HL-60 (cell line): ENCODE results near the gene SEPTIN10.
"Not testable (repeated sequence)": the region's sequence is repeated elsewhere in the genome, so short reads cannot be mapped to it uniquely, and the experiment has no call there.

ENCODE experiments used
- DNase-seq, 2 experiments: peaks; one replicate each; pipeline ENCODE4 v3.0.0-alpha.2; 2010 to 2020; ENCODE audit warnings: low read depth in 1 of 2, low spot score in 1 of 2
- H3K27ac ChIP-seq: fragments of 250-450 bp; sonication (Bioruptor Pico); replicated peaks from 2 replicates; pipeline ENCODE4 v1.5.1; 2020; ENCODE audit warnings: mild to moderate bottlenecking, moderate library complexity
- H3K27me3 ChIP-seq: fragments of 250-450 bp; sonication (Bioruptor Pico); 2 replicates; pipeline ENCODE4 v1.5.1; 2021; ENCODE audit warnings: mild to moderate bottlenecking, moderate library complexity; ENCODE audit not compliant: insufficient read depth, poor library complexity, severe bottlenecking
- H3K4me3 ChIP-seq: replicated peaks from 2 replicates; pipeline ENCODE4 v1.5.1; 2011; ENCODE audit warnings: mild to moderate bottlenecking, control low read depth, low read length; ENCODE audit not compliant: insufficient read depth
- GABPA ChIP-seq: IDR thresholded peaks from 2 replicates; pipeline ENCODE4 v1.6.1; 2012; ENCODE audit warnings: low read depth
- POLR2AphosphoS5 ChIP-seq: IDR thresholded peaks from 2 replicates; pipeline ENCODE4 v1.6.1; 2012; ENCODE audit warnings: low read depth
- SPI1 ChIP-seq: IDR thresholded peaks from 2 replicates; pipeline ENCODE4 v1.6.1; 2012; ENCODE audit warnings: low read depth, mild to moderate bottlenecking, borderline replicate concordance
- TF ChIP-seq, protein P1 (sequence below): IDR thresholded peaks from 2 replicates; pipeline ENCODE4 v1.6.1; 2012; ENCODE audit warnings: low read depth; ENCODE audit not compliant: insufficient replicate concordance
- TF ChIP-seq, protein P2 (sequence below): IDR thresholded peaks from one replicate; pipeline ENCODE4 v1.5.1; 2011; ENCODE audit warnings: low read length, control low read depth, inconsistent platforms; ENCODE audit not compliant: insufficient read depth

SEPTIN10 gene

DNA sequence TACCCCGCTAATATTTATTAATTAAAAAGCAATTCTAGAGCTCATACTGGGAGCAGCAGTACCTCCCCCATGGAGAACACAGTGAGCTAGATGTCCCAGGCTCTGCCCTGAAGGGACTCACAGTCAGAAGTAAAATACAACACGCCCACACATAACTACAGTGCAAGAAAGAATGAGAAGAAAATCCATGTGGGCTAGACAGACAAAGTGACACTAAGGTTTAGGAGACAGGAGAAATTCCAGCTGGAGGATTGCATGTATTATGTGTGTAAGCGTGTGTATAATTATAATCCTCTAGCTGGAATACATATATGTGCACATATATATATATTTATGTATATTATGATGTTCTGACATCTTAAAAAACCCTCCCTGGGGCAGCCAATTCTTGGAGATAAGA, 16.1 kb upstream of the SEPTIN10 start:
- TF ChIP-seq GABPA = no peak
- TF ChIP-seq, protein P1, sequence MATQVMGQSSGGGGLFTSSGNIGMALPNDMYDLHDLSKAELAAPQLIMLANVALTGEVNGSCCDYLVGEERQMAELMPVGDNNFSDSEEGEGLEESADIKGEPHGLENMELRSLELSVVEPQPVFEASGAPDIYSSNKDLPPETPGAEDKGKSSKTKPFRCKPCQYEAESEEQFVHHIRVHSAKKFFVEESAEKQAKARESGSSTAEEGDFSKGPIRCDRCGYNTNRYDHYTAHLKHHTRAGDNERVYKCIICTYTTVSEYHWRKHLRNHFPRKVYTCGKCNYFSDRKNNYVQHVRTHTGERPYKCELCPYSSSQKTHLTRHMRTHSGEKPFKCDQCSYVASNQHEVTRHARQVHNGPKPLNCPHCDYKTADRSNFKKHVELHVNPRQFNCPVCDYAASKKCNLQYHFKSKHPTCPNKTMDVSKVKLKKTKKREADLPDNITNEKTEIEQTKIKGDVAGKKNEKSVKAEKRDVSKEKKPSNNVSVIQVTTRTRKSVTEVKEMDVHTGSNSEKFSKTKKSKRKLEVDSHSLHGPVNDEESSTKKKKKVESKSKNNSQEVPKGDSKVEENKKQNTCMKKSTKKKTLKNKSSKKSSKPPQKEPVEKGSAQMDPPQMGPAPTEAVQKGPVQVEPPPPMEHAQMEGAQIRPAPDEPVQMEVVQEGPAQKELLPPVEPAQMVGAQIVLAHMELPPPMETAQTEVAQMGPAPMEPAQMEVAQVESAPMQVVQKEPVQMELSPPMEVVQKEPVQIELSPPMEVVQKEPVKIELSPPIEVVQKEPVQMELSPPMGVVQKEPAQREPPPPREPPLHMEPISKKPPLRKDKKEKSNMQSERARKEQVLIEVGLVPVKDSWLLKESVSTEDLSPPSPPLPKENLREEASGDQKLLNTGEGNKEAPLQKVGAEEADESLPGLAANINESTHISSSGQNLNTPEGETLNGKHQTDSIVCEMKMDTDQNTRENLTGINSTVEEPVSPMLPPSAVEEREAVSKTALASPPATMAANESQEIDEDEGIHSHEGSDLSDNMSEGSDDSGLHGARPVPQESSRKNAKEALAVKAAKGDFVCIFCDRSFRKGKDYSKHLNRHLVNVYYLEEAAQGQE = no peak
- TF ChIP-seq SPI1 = no peak
- TF ChIP-seq POLR2AphosphoS5 = no peak
- TF ChIP-seq, protein P2, sequence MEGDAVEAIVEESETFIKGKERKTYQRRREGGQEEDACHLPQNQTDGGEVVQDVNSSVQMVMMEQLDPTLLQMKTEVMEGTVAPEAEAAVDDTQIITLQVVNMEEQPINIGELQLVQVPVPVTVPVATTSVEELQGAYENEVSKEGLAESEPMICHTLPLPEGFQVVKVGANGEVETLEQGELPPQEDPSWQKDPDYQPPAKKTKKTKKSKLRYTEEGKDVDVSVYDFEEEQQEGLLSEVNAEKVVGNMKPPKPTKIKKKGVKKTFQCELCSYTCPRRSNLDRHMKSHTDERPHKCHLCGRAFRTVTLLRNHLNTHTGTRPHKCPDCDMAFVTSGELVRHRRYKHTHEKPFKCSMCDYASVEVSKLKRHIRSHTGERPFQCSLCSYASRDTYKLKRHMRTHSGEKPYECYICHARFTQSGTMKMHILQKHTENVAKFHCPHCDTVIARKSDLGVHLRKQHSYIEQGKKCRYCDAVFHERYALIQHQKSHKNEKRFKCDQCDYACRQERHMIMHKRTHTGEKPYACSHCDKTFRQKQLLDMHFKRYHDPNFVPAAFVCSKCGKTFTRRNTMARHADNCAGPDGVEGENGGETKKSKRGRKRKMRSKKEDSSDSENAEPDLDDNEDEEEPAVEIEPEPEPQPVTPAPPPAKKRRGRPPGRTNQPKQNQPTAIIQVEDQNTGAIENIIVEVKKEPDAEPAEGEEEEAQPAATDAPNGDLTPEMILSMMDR = no peak
- H3K4me3 ChIP-seq = no peak overlapping the region
- no peak overlapping the region for H3K27ac ChIP-seq
- DNase-seq = no peak
- H3K27me3 ChIP-seq = no peaks in the 10 kb centered on the region

DNA sequence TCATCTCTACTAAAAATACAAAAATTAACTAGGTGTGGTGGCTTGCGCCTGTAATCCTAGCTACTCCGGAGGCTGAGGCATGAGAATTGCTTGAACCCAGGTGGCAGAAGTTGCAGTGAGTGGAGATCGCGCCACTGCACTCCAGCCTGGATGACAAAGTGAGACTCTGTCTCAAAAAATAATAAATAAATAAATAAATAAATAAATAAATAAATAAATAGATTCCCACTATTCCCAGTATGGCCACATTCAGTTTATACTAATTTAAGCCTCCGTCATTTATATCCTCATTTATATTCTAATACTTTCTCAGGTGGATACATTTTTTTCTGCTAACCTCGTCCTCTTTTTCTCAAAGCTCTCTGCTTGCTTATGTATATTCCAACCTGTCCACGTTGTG, 14.6 kb upstream of the SEPTIN10 start:
- not testable (repeated sequence) for H3K4me3 ChIP-seq, H3K27me3 ChIP-seq, H3K27ac ChIP-seq, DNase-seq

DNA sequence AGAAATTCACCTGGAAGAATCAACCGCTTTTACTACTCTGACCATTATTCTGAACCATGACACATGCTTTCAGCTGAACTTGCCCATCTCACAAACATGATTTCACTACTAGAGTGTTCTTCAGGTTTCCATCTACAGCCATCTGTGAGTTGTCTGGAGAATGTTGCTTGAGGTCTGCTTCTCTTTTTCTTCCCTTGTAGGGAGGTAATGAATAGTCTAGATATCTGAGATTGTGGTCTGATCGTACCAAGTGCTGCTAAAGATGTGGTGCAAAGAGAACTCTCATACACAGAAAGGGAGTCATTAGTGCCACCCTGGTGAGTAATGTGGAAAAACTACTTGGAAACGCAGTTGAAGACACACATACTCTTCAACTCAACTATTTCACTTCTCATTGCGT, 10.6 kb upstream of the SEPTIN10 start:
- TF ChIP-seq SPI1 (no peak), POLR2AphosphoS5 (no peak), GABPA (no peak)
- TF ChIP-seq, protein P2 = no peak
- TF ChIP-seq, protein P1 = no peak
- Histone ChIP-seq H3K4me3 (no peak overlapping the region), H3K27me3 (no peaks in the 10 kb centered on the region), H3K27ac (no peak overlapping the region)
- no peak for DNase-seq

DNA sequence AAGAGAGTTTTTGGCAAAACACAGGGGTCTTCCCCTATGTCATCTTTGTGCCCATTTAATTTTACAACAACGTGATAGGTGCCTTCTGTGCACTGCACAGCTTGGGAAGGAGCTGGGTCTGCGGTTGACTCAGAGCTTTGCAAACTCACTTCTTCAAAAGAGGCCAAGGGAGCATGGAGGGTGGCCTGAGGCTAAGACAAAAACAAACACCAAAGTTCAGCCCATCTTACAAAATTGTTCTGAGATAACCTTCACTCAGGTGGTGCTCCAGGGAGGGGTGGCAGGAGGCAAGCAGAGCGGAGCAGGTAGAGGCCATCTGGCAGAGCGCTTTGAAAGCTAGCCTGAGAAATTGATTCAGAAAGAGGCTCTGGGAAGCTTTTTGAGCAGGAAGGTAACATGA, 10.2 kb upstream of the SEPTIN10 start:
- no peaks in the 10 kb centered on the region for H3K27me3 ChIP-seq
- no peak overlapping the region for H3K27ac ChIP-seq
- TF ChIP-seq GABPA = no peak
- TF ChIP-seq POLR2AphosphoS5 = no peak
- TF ChIP-seq, protein P1 = no peak
- TF ChIP-seq, protein P2 = no peak
- no peak for TF ChIP-seq SPI1
- no peak overlapping the region for H3K4me3 ChIP-seq
- no peak for DNase-seq
